Sigmoid colon (tissue), 7 donors: ENCODE measurements around the gene FRMPD4. TPM values are rescaled to one million over a fixed set of nuclear protein-coding genes. Genes with fewer than 3 reads are reported as not detected.

ENCODE experiments used
- DNase-seq: peaks from one replicate; pipeline ENCODE4 v3.0.0-alpha.2; 2019
- H3K27ac ChIP-seq, 4 donors: fragments of 200-600 bp; sonication (generic); one replicate each; pipeline ENCODE4 v1.5.1; 2016 to 2019; ENCODE audit warnings: mild to moderate bottlenecking in 1 of 4
- H3K27me3 ChIP-seq, 3 donors: fragments of 200-600 bp; sonication (generic); one replicate each; pipeline ENCODE4 v1.5.1; 2019; ENCODE audit warnings: mild to moderate bottlenecking in 1 of 3
- H3K36me3 ChIP-seq, 4 donors: fragments of 200-600 bp; sonication (generic); one replicate each; pipeline ENCODE4 v1.5.1; 2016 to 2019
- H3K4me1 ChIP-seq, 4 donors: fragments of 200-600 bp; sonication (generic); one replicate each; pipeline ENCODE4 v1.5.1; 2017 to 2019
- H3K4me3 ChIP-seq, 4 donors: fragments of 200-600 bp; sonication (generic); one replicate each; pipeline ENCODE4 v1.5.1; 2017 to 2019; ENCODE audit warnings: mild to moderate bottlenecking in 2 of 4, moderate library complexity in 1 of 4
- H3K9me3 ChIP-seq, 4 donors: fragments of 200-600 bp in 3 of 4; sonication (generic) in 3 of 4; one replicate each; pipeline versions ENCODE4 v1.5.1 to v1.6.1; 2013 to 2019
- CTCF ChIP-seq, 4 experiments: fragments of 450-650 bp in 3 of 4; fragments of 200-600 bp in 1 of 4; IDR thresholded peaks; one replicate each; pipeline ENCODE4 v1.5.1; 2016 to 2019; ENCODE audit warnings: antibody characterized with exemption in 4 of 4, mild to moderate bottlenecking in 3 of 4, moderate library complexity in 2 of 4
- EP300 ChIP-seq, 4 donors: sonication (generic); formaldehyde crosslinking; IDR thresholded peaks; one replicate each; pipeline ENCODE4 v1.6.1; 2017; ENCODE audit warnings: antibody characterized with exemption in 4 of 4
- POLR2A ChIP-seq, 2 donors: fragments of 450-650 bp; IDR thresholded peaks; one replicate each; pipeline ENCODE4 v1.6.1; 2016; ENCODE audit warnings: antibody characterized with exemption in 2 of 2, mild to moderate bottlenecking in 2 of 2, moderate library complexity in 2 of 2
- POLR2AphosphoS5 ChIP-seq, 4 donors: sonication (generic); formaldehyde crosslinking; IDR thresholded peaks; one replicate each; pipeline ENCODE4 v1.6.1; 2017; ENCODE audit warnings: antibody characterized with exemption in 4 of 4
- WGBS, 2 donors: extraction: QIAGEN DNeasy Blood & Tissue Kit; methylation state at CpG; one replicate each; pipeline ENCODE4 v1.1.7; 2013; 5-methylcytosine and 5-hydroxymethylcytosine counted together
- intact Hi-C: fragments of 100-400 bp; cut with DNase I; formaldehyde crosslinking; loops from one replicate; pipeline ENCODE4 v1.15.1; 2023
- polyA plus RNA-seq, 3 donors: library from polyadenylated mRNA; stranded (reverse); fragments of 200-250 nt; gene quantifications; one replicate each; pipeline ENCODE4 v1.2.3, GENCODE V29; 2013
- total RNA-seq, 4 donors: library from RNA; depleted of rRNA; stranded (reverse); fragments of >200 nt; gene quantifications; one replicate each; pipeline ENCODE4 v1.1.0, GENCODE V29; 2016
- donor health status: healthy with polysubstance abuse.
- donor health status: Bipolar disorder and iron deficiency.
- donor health status: healthy.

FRMPD4 gene
- total and polyA plus RNA-seq, 7 donors: 0.22 to 5.8 (median 2.9) TPM; not detected in 2

GRCh38 chrX:12704706-12705105, 566.4 kb downstream of the FRMPD4 start:
- WGBS, 2 donors: 87 to 89% methylated on average over 7 of the region's 7 CpGs
- Histone ChIP-seq H3K4me3 (no peak overlapping the region), H3K4me1 (no peaks in the 10 kb centered on the region), H3K36me3 (no peaks in the 10 kb centered on the region), H3K9me3 (no peaks in the 10 kb centered on the region), H3K27ac (no peak overlapping the region), H3K27me3 (no peaks in the 10 kb centered on the region)
- DNase-seq: no peak
- no peak for TF ChIP-seq EP300 (IDR thresholded peaks at IDR 0.05)
- no peak for TF ChIP-seq CTCF (IDR thresholded peaks at IDR 0.05)
- no peak for TF ChIP-seq POLR2A (IDR thresholded peaks at IDR 0.05)
- TF ChIP-seq POLR2AphosphoS5 (IDR thresholded peaks at IDR 0.05): no peak
- intact Hi-C loops: loop anchor here (5.0 kb wide), 1 partner anchor 917 kb away; no protein-coding TSS in a partner anchor

DNA sequence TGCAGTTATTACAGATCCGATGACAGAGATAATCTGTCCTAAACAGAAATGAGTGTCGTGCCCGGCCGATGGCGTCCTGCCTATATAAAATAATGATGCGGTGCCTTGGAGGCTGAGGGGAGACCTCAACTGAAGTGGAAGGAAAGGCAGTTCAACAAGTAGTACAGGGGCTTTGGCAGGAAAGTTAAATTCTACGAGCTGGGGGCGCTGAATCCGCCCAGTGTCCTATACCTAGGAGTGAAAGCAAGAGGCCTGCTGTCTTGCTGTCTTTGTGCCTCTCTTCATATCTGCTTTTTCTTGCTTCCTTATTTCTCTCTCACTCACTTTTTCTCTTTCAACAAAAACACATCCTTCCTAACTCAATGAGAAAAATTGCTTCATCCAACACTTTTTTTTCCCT, 570.8 kb downstream of the FRMPD4 start:
- no peaks in the 10 kb centered on the region for H3K9me3 ChIP-seq
- H3K36me3 ChIP-seq: no peaks in the 10 kb centered on the region
- 58 to 95% methylated on average over 9 of the region's 9 CpGs for WGBS, 2 donors
- DNase-seq: no peak
- H3K4me1 ChIP-seq: no peaks in the 10 kb centered on the region
- no peaks in the 10 kb centered on the region for H3K27me3 ChIP-seq
- no peak overlapping the region for H3K27ac ChIP-seq
- intact Hi-C loops: no loop called here
- TF ChIP-seq POLR2A (IDR thresholded peaks at IDR 0.05): no peak
- no peak for TF ChIP-seq EP300 (IDR thresholded peaks at IDR 0.05)
- H3K4me3 ChIP-seq: no peak overlapping the region

- no peak overlapping the region for H3K27ac ChIP-seq
- TF ChIP-seq EP300 (IDR thresholded peaks at IDR 0.05) (no peak), POLR2A (IDR thresholded peaks at IDR 0.05) (no peak), CTCF (IDR thresholded peaks at IDR 0.05) (no peak), POLR2AphosphoS5 (IDR thresholded peaks at IDR 0.05) (no peak)
- 52 to 74% methylated on average over 4 of the region's 4 CpGs for WGBS, 2 donors
- intact Hi-C loops: no loop called here
- no peak overlapping the region for H3K4me3 ChIP-seq
- H3K9me3 ChIP-seq: no peaks in the 10 kb centered on the region
- no peak for DNase-seq
- H3K4me1 ChIP-seq: no peaks in the 10 kb centered on the region
- H3K27me3 ChIP-seq: no peaks in the 10 kb centered on the region
- no peaks in the 10 kb centered on the region for H3K36me3 ChIP-seq
Observed at GRCh38 chrX:12711435-12712040, 573.3 kb downstream of the FRMPD4 start.

DNA sequence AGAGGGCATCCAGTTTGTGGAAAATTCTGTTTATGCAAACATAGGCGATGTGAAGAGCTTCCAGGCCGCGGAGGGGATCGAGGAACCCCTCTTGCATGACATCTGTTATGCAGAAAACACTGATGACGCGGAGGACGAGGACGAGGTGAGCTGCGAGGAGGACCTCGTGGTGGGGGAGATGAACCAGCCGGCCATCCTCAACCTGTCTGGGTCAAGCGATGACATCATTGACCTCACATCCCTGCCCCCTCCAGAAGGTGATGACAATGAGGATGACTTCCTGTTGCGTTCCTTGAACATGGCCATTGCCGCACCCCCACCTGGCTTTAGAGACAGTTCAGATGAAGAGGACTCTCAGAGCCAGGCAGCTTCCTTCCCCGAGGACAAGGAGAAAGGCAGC, 578.3 kb downstream of the FRMPD4 start:
- 92 to 96% methylated on average over 15 of the region's 15 CpGs for WGBS, 2 donors
- intact Hi-C loops: no loop called here
- TF ChIP-seq EP300 (IDR thresholded peaks at IDR 0.05) (no peak), CTCF (IDR thresholded peaks at IDR 0.05) (no peak), POLR2A (IDR thresholded peaks at IDR 0.05) (no peak), POLR2AphosphoS5 (IDR thresholded peaks at IDR 0.05) (no peak)

GRCh38 chrX:12719837-12720236, 581.6 kb downstream of the FRMPD4 start:
- H3K9me3 ChIP-seq: no peaks in the 10 kb centered on the region
- no peaks in the 10 kb centered on the region for H3K27me3 ChIP-seq
- no peak overlapping the region for H3K27ac ChIP-seq
- TF ChIP-seq POLR2A (IDR thresholded peaks at IDR 0.05): no peak
- TF ChIP-seq POLR2AphosphoS5 (IDR thresholded peaks at IDR 0.05): no peak
- no peak for TF ChIP-seq EP300 (IDR thresholded peaks at IDR 0.05)
- TF ChIP-seq CTCF (IDR thresholded peaks at IDR 0.05): no peak
- H3K4me1 ChIP-seq: no peaks in the 10 kb centered on the region
- H3K4me3 ChIP-seq: no peak overlapping the region
- H3K36me3 ChIP-seq: no peaks in the 10 kb centered on the region
- intact Hi-C loops: no loop called here
- no peak for DNase-seq

More for the DNA sequence above, 578.3 kb downstream of the FRMPD4 start:
- H3K27me3 ChIP-seq: no peaks in the 10 kb centered on the region
- no peak overlapping the region for H3K27ac ChIP-seq
- no peaks in the 10 kb centered on the region for H3K36me3 ChIP-seq
- no peaks in the 10 kb centered on the region for H3K4me1 ChIP-seq
- no peak overlapping the region for H3K4me3 ChIP-seq
- no peak for DNase-seq
- H3K9me3 ChIP-seq: no peaks in the 10 kb centered on the region
